Keratinocyte (primary cell): ENCODE measurements around the gene SEPTIN1. TPM values are rescaled to one million over a fixed set of nuclear protein-coding genes. Genes with fewer than 3 reads are reported as not detected.

ENCODE experiments used
- DNase-seq: peaks from one replicate; pipeline ENCODE4 v3.0.0-alpha.2; 2011; ENCODE audit warnings: low read depth, missing footprints, low spot score
- FAIRE-seq: peaks from 2 replicates; lab custom pipeline; 2011; peaks lifted over from hg19 to GRCh38; lab: Jason Lieb, UNC
- H2AFZ ChIP-seq: 2 replicates; pipeline ENCODE4 v1.6.0; 2012; ENCODE audit warnings: low read length, control low read depth, inconsistent platforms; ENCODE audit not compliant: control insufficient read depth
- H3K27ac ChIP-seq: 2 replicates; pipeline ENCODE4 v1.5.1; 2011; ENCODE audit warnings: low read length; ENCODE audit not compliant: control insufficient read depth, insufficient read depth
- H3K27me3 ChIP-seq: 3 replicates; pipeline ENCODE4 v1.6.0; 2011; ENCODE audit warnings: low read length; ENCODE audit not compliant: control insufficient read depth, insufficient read depth; ENCODE audit errors: extremely low read depth
- H3K36me3 ChIP-seq, 2 experiments: 2 replicates in 1 of 2; 3 replicates in 1 of 2; pipeline ENCODE4 v1.5.1; 2011; ENCODE audit warnings: low read length in 2 of 2, mild to moderate bottlenecking in 1 of 2; ENCODE audit not compliant: control insufficient read depth in 2 of 2, insufficient read depth in 2 of 2; ENCODE audit errors: extremely low read depth in 1 of 2
- H3K4me1 ChIP-seq: 3 replicates; pipeline ENCODE4 v1.5.1; 2011; ENCODE audit warnings: low read length; ENCODE audit not compliant: control insufficient read depth, insufficient read depth; ENCODE audit errors: extremely low read depth
- H3K4me2 ChIP-seq: 3 replicates; pipeline ENCODE4 v1.6.0; 2011; ENCODE audit warnings: low read depth, low read length; ENCODE audit not compliant: control insufficient read depth, insufficient read depth; ENCODE audit errors: extremely low read depth
- H3K4me3 ChIP-seq, 3 experiments: fragments of 200-600 bp in 1 of 3; sonication (generic) in 1 of 3; 2 replicates in 2 of 3; 3 replicates in 1 of 3; pipeline ENCODE4 v1.5.1; 2011 to 2016; ENCODE audit warnings: low read length in 3 of 3, mild to moderate bottlenecking in 3 of 3, control low read depth in 2 of 3, inconsistent platforms in 1 of 3, low read depth in 1 of 3, mixed read lengths in 1 of 3, mixed run types in 1 of 3, moderate library complexity in 1 of 3; ENCODE audit not compliant: control insufficient read depth in 2 of 3, insufficient read depth in 2 of 3; ENCODE audit errors: extremely low read depth in 1 of 3
- H3K79me2 ChIP-seq: 2 replicates; pipeline ENCODE4 v1.6.0; 2012; ENCODE audit warnings: low read length; ENCODE audit not compliant: control insufficient read depth, insufficient read depth
- H3K9ac ChIP-seq: 3 replicates; pipeline ENCODE4 v1.6.0; 2011; ENCODE audit warnings: low read length; ENCODE audit not compliant: control insufficient read depth, insufficient read depth; ENCODE audit errors: extremely low read depth
- H3K9me1 ChIP-seq: 3 replicates; pipeline ENCODE4 v1.6.0; 2011; ENCODE audit warnings: low read length; ENCODE audit not compliant: control insufficient read depth, insufficient read depth; ENCODE audit errors: extremely low read depth
- H3K9me3 ChIP-seq: 2 replicates; pipeline ENCODE4 v1.5.1; 2012; ENCODE audit warnings: low read depth, low read length; ENCODE audit not compliant: control insufficient read depth
- H4K20me1 ChIP-seq: 3 replicates; pipeline ENCODE4 v1.6.0; 2011; ENCODE audit warnings: low read length; ENCODE audit not compliant: control insufficient read depth, insufficient read depth; ENCODE audit errors: extremely low read depth
- CTCF ChIP-seq, 3 experiments: IDR thresholded peaks in 1 of 3; conservative IDR thresholded peaks in 1 of 3; optimal IDR thresholded peaks in 1 of 3; 2 replicates in 2 of 3; 3 replicates in 1 of 3; pipeline versions ENCODE3 to v1.5.1; 2011; ENCODE audit warnings: low read length in 3 of 3, mild to moderate bottlenecking in 3 of 3, moderate library complexity in 2 of 3, control low read depth in 1 of 3, inconsistent platforms in 1 of 3; ENCODE audit not compliant: insufficient read depth in 2 of 3; ENCODE audit errors: extremely low read depth in 1 of 3
- EZH2 ChIP-seq: IDR thresholded peaks from one replicate; pipeline ENCODE4 v1.6.1; 2012; ENCODE audit warnings: inconsistent platforms, mild to moderate bottlenecking, low read length, moderate library complexity
- dilution Hi-C: fragments of 300-500 bp; cut with MboI; formaldehyde crosslinking; loops from one replicate; pipeline ENCODE4 v1.7.0; 2020; ENCODE audit warnings: low sequenced_read_pairs; ENCODE audit not compliant: extremely low pct_ligation_motif_present
- polyA plus RNA-seq, 5 experiments: library from polyadenylated mRNA; depleted of rRNA in 3 of 5; stranded (reverse) in 3 of 5; stranded (forward) in 1 of 5; unstranded in 1 of 5; fragments of >200 nt; gene quantifications; 1 replicate in 1 of 5; 2 replicates in 3 of 5; 3 replicates in 1 of 5; pipeline versions ENCODE4 v1.2.1 to v1.2.3, GENCODE V29; 2011 to 2012; ENCODE audit warnings: missing spikeins in 2 of 5, low read depth in 1 of 5, low replicate concordance in 1 of 5

Gene SEPTIN1
- polyA plus RNA-seq, 1 donor (not counting 4 experiments of a cell fraction or from before 2014, with no cell fraction given) = not detected

DNA sequence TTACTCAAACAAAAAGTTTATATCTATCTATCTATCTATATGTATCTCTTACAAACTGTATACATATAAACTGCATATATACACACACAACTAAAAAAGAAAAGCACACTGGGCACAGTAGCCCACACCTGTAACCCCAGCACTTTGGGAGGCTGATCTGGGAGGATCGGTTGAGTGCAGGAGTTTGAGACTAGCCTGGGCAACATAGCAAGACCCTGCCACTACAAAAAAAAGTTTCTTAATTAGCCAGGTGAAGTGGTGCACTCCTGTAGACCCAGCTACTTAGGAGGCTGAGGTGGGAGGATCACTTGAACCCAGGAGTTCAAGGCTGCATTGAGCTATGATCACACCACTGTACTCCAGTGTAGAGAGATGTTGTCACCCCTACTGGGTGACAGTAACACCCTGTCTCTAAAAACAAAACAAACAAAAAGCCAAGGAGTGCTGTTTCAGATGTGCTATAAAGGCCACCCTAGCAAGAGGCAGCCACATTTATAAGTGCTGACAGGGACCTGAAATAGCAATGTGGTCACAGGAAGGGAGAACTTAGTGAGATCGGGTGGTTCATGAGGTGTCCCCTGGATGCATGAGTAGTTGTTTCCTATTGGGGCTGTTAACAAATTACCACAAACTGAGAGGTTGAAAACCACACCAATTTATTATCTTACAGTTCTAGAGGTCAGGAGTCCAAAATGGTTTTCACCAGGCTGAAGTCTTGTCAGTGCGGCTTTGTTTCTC lies 32.1 kb downstream of the SEPTIN1 start:
- H2AFZ ChIP-seq = no peak overlapping the region
- DNase-seq (no peak), FAIRE-seq (no peak)
- no peak overlapping the region for H3K9ac ChIP-seq
- H3K9me1 ChIP-seq = no peaks in the 10 kb centered on the region
- peaks cover 24 to 34% of the 10 kb centered on the region in 2 experiments for H3K36me3 ChIP-seq
- no peak overlapping the region for H3K27ac ChIP-seq
- H4K20me1 ChIP-seq = no peaks in the 10 kb centered on the region
- no peak overlapping the region for H3K4me2 ChIP-seq
- no peaks in the 10 kb centered on the region for H3K27me3 ChIP-seq
- H3K79me2 ChIP-seq = peaks cover 30% of the 10 kb centered on the region
- dilution Hi-C loops = no loop called here
- H3K9me3 ChIP-seq = no peaks in the 10 kb centered on the region
- TF ChIP-seq EZH2 (no peak), CTCF (optimal IDR thresholded peaks at IDR 0.05 in 1 of 3, IDR thresholded peaks at IDR 0.05 in 1 of 3, conservative IDR thresholded peaks at IDR 0.05 in 1 of 3; ENCODE audit: extremely low read depth in 1 of 3, insufficient read depth in 2 of 3, low read length in 3 of 3) (no peak)
- peaks cover 6% of the 10 kb centered on the region for H3K4me1 ChIP-seq
- no peak overlapping the region for H3K4me3 ChIP-seq

DNA sequence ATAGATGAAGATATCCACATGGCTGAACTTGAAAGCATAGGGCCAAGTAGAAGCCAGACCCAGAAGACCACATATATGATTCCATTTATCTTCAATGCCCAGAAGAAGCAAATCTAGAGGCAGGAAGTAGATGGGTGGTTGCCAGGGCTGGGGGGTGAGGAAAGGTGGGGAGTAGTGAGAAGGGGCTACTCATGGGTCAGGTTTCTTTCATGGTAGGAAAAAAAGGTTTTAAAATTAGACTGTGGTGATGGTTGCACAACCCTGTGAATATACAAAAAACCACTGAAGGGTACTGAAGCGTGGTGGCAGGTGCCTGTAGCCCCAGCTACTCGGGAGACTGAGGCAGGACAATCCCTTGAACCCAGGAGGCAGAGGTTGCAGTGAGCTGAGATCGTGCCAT lies 32.7 kb downstream of the SEPTIN1 start:
- FAIRE-seq = no peak
- peaks cover 6% of the 10 kb centered on the region for H3K4me1 ChIP-seq
- no peak for DNase-seq
- H3K4me3 ChIP-seq = no peak overlapping the region
- no peak overlapping the region for H2AFZ ChIP-seq
- no peak for TF ChIP-seq CTCF (optimal IDR thresholded peaks at IDR 0.05 in 1 of 3, IDR thresholded peaks at IDR 0.05 in 1 of 3, conservative IDR thresholded peaks at IDR 0.05 in 1 of 3; ENCODE audit: extremely low read depth in 1 of 3, insufficient read depth in 2 of 3, low read length in 3 of 3)
- no peak for TF ChIP-seq EZH2
- H3K9ac ChIP-seq = no peak overlapping the region
- no peaks in the 10 kb centered on the region for H3K9me1 ChIP-seq
- H3K27ac ChIP-seq = no peak overlapping the region
- H3K79me2 ChIP-seq = peaks cover 27% of the 10 kb centered on the region
- H3K4me2 ChIP-seq = no peak overlapping the region
- H3K36me3 ChIP-seq = peaks cover 24 to 34% of the 10 kb centered on the region in 2 experiments
- H3K9me3 ChIP-seq = no peaks in the 10 kb centered on the region
- no peaks in the 10 kb centered on the region for H3K27me3 ChIP-seq
- dilution Hi-C loops = no loop called here
- no peaks in the 10 kb centered on the region for H4K20me1 ChIP-seq
